ENCODE data around the gene COLQ. TPM values are rescaled to one million over a fixed set of nuclear protein-coding genes. Genes with fewer than 3 reads are reported as not detected.

COLQ gene
- 1 to 10 TPM; 3.6 to 5.2 TPM for total RNA-seq

- H3K9me3 Mint-ChIP-seq, result peaks cover 2% of the 10 kb centered on the region
- no peak within 1 kb of the TSS for H3K27ac Mint-ChIP-seq
- peak within 1 kb of the TSS; percentile 62 for H3K4me3 Mint-ChIP-seq
- POLR2A ChIA-PET, result interaction anchor here (1.0 kb wide), 1 partner anchor 13 kb away, joined by 4 read pairs; no protein-coding TSS in a partner anchor
- no peaks in the 10 kb centered on the region for H3K27me3 Mint-ChIP-seq
- CTCF ChIA-PET, result interaction anchor here (0.7 to 0.9 kb wide), 3 partner anchors 28 to 404 kb away, joined by 3 to 4 read pairs (median 3); no protein-coding TSS in a partner anchor
- H3K4me1 Mint-ChIP-seq, result peaks cover 16% of the 10 kb centered on the region
- peaks cover 3% of the 10 kb centered on the region for H3K36me3 Mint-ChIP-seq (ENCODE audit: low read depth)
- no peak for DNase-seq
Observed at GRCh38 chr3:15521573-15521965, at the start of gene COLQ. Gene COLQ (minus strand): TSS chr3:15521706. CDS start chr3:15521625, 81 bp downstream.

GRCh38 chr3:15563190-15563589 lies 41.7 kb upstream of the COLQ start:
- H3K27me3 Mint-ChIP-seq, result no peaks in the 10 kb centered on the region
- no peak for DNase-seq
- no peak overlapping the region for H3K27ac Mint-ChIP-seq
- H3K4me3 Mint-ChIP-seq, result no peak overlapping the region
- ChIA-PET POLR2A (no interaction called here), CTCF (no interaction called here)
- H3K36me3 Mint-ChIP-seq (ENCODE audit: low read depth), result peaks cover 53% of the 10 kb centered on the region
- H3K4me1 Mint-ChIP-seq, result peaks cover 7% of the 10 kb centered on the region
- H3K9me3 Mint-ChIP-seq, result no peaks in the 10 kb centered on the region

GRCh38 chr3:15562560-15562959 lies 41.1 kb upstream of the COLQ start:
- DNase-seq, result no peak
- H3K36me3 Mint-ChIP-seq (ENCODE audit: low read depth), result peaks cover 47% of the 10 kb centered on the region
- H3K27ac Mint-ChIP-seq, result no peak overlapping the region
- no peaks in the 10 kb centered on the region for H3K27me3 Mint-ChIP-seq
- H3K9me3 Mint-ChIP-seq, result no peaks in the 10 kb centered on the region
- CTCF ChIA-PET, result no interaction called here
- H3K4me1 Mint-ChIP-seq, result peaks cover 8% of the 10 kb centered on the region
- no peak overlapping the region for H3K4me3 Mint-ChIP-seq
- POLR2A ChIA-PET, result no interaction called here

GRCh38 chr3:15558581-15558980 lies 37.1 kb upstream of the COLQ start:
- DNase-seq, result no peak
- Mint-ChIP-seq H3K36me3 (ENCODE audit: low read depth) (peaks cover 22% of the 10 kb centered on the region), H3K27ac (no peak overlapping the region), H3K4me1 (peaks cover 22% of the 10 kb centered on the region), H3K4me3 (no peak overlapping the region), H3K9me3 (no peaks in the 10 kb centered on the region), H3K27me3 (no peaks in the 10 kb centered on the region)
- ChIA-PET POLR2A (interaction anchor here (1.0 kb wide), 1 partner anchor 125 kb away, joined by 4 read pairs; no protein-coding TSS in a partner anchor), CTCF (interaction anchor here (0.7 to 5.0 kb wide), 8 partner anchors 23 to 356 kb away, joined by 3 to 36 read pairs (median 4); no protein-coding TSS in a partner anchor)

- Mint-ChIP-seq H3K4me3 (no peak overlapping the region), H3K4me1 (peaks cover 22% of the 10 kb centered on the region), H3K27me3 (no peaks in the 10 kb centered on the region), H3K36me3 (ENCODE audit: low read depth) (peaks cover 20% of the 10 kb centered on the region), H3K9me3 (no peaks in the 10 kb centered on the region), H3K27ac (peak overlapping the region; percentile 66)
- POLR2A ChIA-PET, result interaction anchor here (1.0 to 2.1 kb wide), 5 partner anchors 20 to 351 kb away, joined by 3 to 13 read pairs (median 6); partner anchors contain the start of gene CAPN7
- CTCF ChIA-PET, result interaction anchor here (0.6 to 5.0 kb wide), 26 partner anchors 10 to 355 kb away, joined by 3 to 36 read pairs (median 4); partner anchors contain the start of genes CAPN7, EAF1 and METTL6
- DNase-seq, result peak; percentile 81
Observed at GRCh38 chr3:15557511-15557946, 36.0 kb upstream of the COLQ start.

- POLR2A ChIA-PET, result interaction anchor here (0.7 to 2.1 kb wide), 7 partner anchors 19 to 350 kb away, joined by 3 to 13 read pairs (median 4); partner anchors contain the start of genes CAPN7 and SH3BP5
- DNase-seq, result no peak
- no peak overlapping the region for H3K4me3 Mint-ChIP-seq
- CTCF ChIA-PET, result interaction anchor here (0.5 to 5.0 kb wide), 26 partner anchors 11 to 437 kb away, joined by 3 to 36 read pairs (median 4); partner anchors contain the start of genes BTD, CAPN7, EAF1 and HACL1
- H3K4me1 Mint-ChIP-seq, result peaks cover 22% of the 10 kb centered on the region
- H3K27ac Mint-ChIP-seq, result peak overlapping the region; percentile 58
- H3K27me3 Mint-ChIP-seq, result no peaks in the 10 kb centered on the region
- H3K9me3 Mint-ChIP-seq, result no peaks in the 10 kb centered on the region
- H3K36me3 Mint-ChIP-seq (ENCODE audit: low read depth), result peaks cover 24% of the 10 kb centered on the region
Observed at GRCh38 chr3:15556512-15556911, 35.0 kb upstream of the COLQ start.

GRCh38 chr3:15553749-15554148 lies 32.2 kb upstream of the COLQ start:
- Mint-ChIP-seq H3K9me3 (no peaks in the 10 kb centered on the region), H3K36me3 (ENCODE audit: low read depth) (peaks cover 31% of the 10 kb centered on the region), H3K4me1 (peaks cover 22% of the 10 kb centered on the region), H3K4me3 (no peak overlapping the region), H3K27me3 (no peaks in the 10 kb centered on the region), H3K27ac (no peak overlapping the region)
- no peak for DNase-seq
- ChIA-PET POLR2A (no interaction called here), CTCF (no interaction called here)

- ChIA-PET POLR2A (no interaction called here), CTCF (interaction anchor here (1.1 kb wide), 1 partner anchor 147 kb away, joined by 3 read pairs; no protein-coding TSS in a partner anchor)
- Mint-ChIP-seq H3K4me3 (no peak overlapping the region), H3K4me1 (peaks cover 12% of the 10 kb centered on the region), H3K9me3 (peaks cover 1% of the 10 kb centered on the region), H3K27me3 (no peaks in the 10 kb centered on the region), H3K36me3 (ENCODE audit: low read depth) (peaks cover 40% of the 10 kb centered on the region), H3K27ac (no peak overlapping the region)
- DNase-seq, result no peak
Observed at GRCh38 chr3:15551902-15552301, 30.4 kb upstream of the COLQ start.

GRCh38 chr3:15549846-15550245 lies 28.3 kb upstream of the COLQ start:
- Mint-ChIP-seq H3K27ac (no peak overlapping the region), H3K36me3 (ENCODE audit: low read depth) (peaks cover 47% of the 10 kb centered on the region), H3K9me3 (peaks cover 11% of the 10 kb centered on the region), H3K4me1 (no peaks in the 10 kb centered on the region), H3K4me3 (no peak overlapping the region), H3K27me3 (no peaks in the 10 kb centered on the region)
- ChIA-PET CTCF (interaction anchor here (2.1 kb wide), 1 partner anchor 9 kb away, joined by 5 read pairs; no protein-coding TSS in a partner anchor), POLR2A (no interaction called here)
- no peak for DNase-seq

- peaks cover 35% of the 10 kb centered on the region for H3K4me1 Mint-ChIP-seq
- POLR2A ChIA-PET, result no interaction called here
- H3K36me3 Mint-ChIP-seq (ENCODE audit: low read depth), result peaks cover 21% of the 10 kb centered on the region
Observed at GRCh38 chr3:15542614-15543013, 21.1 kb upstream of the COLQ start.

GRCh38 chr3:15541371-15541770 lies 19.9 kb upstream of the COLQ start:
- DNase-seq, result no peak
- Mint-ChIP-seq H3K27ac (no peak overlapping the region), H3K9me3 (peaks cover 10% of the 10 kb centered on the region), H3K27me3 (no peaks in the 10 kb centered on the region), H3K36me3 (ENCODE audit: low read depth) (peaks cover 15% of the 10 kb centered on the region), H3K4me3 (no peak overlapping the region), H3K4me1 (peaks cover 48% of the 10 kb centered on the region)
- ChIA-PET POLR2A (interaction anchor here (0.9 to 1.5 kb wide), 2 partner anchors 14 to 60 kb away, joined by 3 to 4 read pairs; partner anchors contain the start of genes BTD and HACL1), CTCF (interaction anchor here (0.9 to 1.5 kb wide), 3 partner anchors 9 to 133 kb away, joined by 3 to 5 read pairs (median 3); no protein-coding TSS in a partner anchor)

More at GRCh38 chr3:15542614-15543013, 21.1 kb upstream of the COLQ start:
- no peaks in the 10 kb centered on the region for H3K27me3 Mint-ChIP-seq
- CTCF ChIA-PET, result interaction anchor here (0.7 to 2.9 kb wide), 2 partner anchors 14 to 16 kb away, joined by 3 to 11 read pairs; no protein-coding TSS in a partner anchor
- no peak overlapping the region for H3K4me3 Mint-ChIP-seq
- H3K27ac Mint-ChIP-seq, result no peak overlapping the region
- DNase-seq, result no peak
- peaks cover 16% of the 10 kb centered on the region for H3K9me3 Mint-ChIP-seq

- Mint-ChIP-seq H3K4me1 (peaks cover 66% of the 10 kb centered on the region), H3K36me3 (ENCODE audit: low read depth) (peaks cover 13% of the 10 kb centered on the region), H3K27ac (no peak overlapping the region), H3K4me3 (no peak overlapping the region), H3K9me3 (peaks cover 5% of the 10 kb centered on the region), H3K27me3 (no peaks in the 10 kb centered on the region)
- ChIA-PET CTCF (interaction anchor here (1.4 kb wide), 1 partner anchor 18 kb away, joined by 5 read pairs; no protein-coding TSS in a partner anchor), POLR2A (interaction anchor here (0.8 to 1.3 kb wide), 2 partner anchors 9 to 16 kb away, joined by 3 to 5 read pairs; no protein-coding TSS in a partner anchor)
- DNase-seq, result no peak
Observed at GRCh38 chr3:15539066-15539465, 17.6 kb upstream of the COLQ start.

GRCh38 chr3:15538345-15538744 lies 16.8 kb upstream of the COLQ start:
- H3K4me1 Mint-ChIP-seq, result peaks cover 68% of the 10 kb centered on the region
- no peaks in the 10 kb centered on the region for H3K27me3 Mint-ChIP-seq
- no peak overlapping the region for H3K4me3 Mint-ChIP-seq
- ChIA-PET CTCF (interaction anchor here (1.4 kb wide), 1 partner anchor 18 kb away, joined by 5 read pairs; no protein-coding TSS in a partner anchor), POLR2A (interaction anchor here (1.3 kb wide), 1 partner anchor 15 kb away, joined by 5 read pairs; no protein-coding TSS in a partner anchor)
- DNase-seq, result no peak
- H3K36me3 Mint-ChIP-seq (ENCODE audit: low read depth), result peaks cover 15% of the 10 kb centered on the region
- peaks cover 5% of the 10 kb centered on the region for H3K9me3 Mint-ChIP-seq
- peak overlapping the region; percentile 23 for H3K27ac Mint-ChIP-seq

Data from activated CD4-positive, alpha-beta memory T cell treated with anti-CD3 and anti-CD28 coated beads, Interleukin-2, amount 10 ng/mL, durations not matched to agents 7 days and 5 days (primary cell).